Body of pancreas (tissue), 4 donors: Measurements from ENCODE around the gene SRPK2.

Source experiments
- POLR2A ChIP-seq, 3 donors: fragments of 450-650 bp; IDR thresholded peaks; one replicate each; pipeline ENCODE4 v1.6.1; 2016; ENCODE audit warnings: antibody characterized with exemption in 3 of 3, mild to moderate bottlenecking in 2 of 3
- TF ChIP-seq, protein P1 (sequence below), 7 experiments: fragments of 450-650 bp in 4 of 7; fragments of 200-600 bp in 3 of 7; sonication (generic) in 3 of 7; IDR thresholded peaks; one replicate each; pipeline ENCODE4 v1.5.1; 2016 to 2019; ENCODE audit warnings: antibody characterized with exemption in 7 of 7

DNA sequence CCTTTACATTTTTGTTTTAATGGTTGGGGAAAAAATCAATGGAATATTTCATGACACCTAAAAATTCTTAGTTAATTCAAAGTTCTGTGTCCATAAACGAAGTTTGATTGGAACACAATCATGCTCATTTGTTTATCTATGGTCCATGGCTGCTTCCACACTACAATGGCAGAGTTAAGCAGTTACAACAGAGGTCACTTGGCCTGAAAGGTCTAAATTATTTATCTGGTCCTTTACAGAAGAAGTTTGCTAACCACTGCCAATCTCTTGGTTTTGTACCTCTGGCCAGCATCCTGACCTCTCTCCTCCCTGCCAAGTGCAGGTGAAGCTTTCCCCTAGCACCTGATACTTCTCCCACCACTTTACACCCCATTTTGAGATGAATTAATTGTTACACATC, 61.5 kb downstream of the SRPK2 start:
- no peak for TF ChIP-seq POLR2A (IDR thresholded peaks at IDR 0.05)
- TF ChIP-seq, protein P1, sequence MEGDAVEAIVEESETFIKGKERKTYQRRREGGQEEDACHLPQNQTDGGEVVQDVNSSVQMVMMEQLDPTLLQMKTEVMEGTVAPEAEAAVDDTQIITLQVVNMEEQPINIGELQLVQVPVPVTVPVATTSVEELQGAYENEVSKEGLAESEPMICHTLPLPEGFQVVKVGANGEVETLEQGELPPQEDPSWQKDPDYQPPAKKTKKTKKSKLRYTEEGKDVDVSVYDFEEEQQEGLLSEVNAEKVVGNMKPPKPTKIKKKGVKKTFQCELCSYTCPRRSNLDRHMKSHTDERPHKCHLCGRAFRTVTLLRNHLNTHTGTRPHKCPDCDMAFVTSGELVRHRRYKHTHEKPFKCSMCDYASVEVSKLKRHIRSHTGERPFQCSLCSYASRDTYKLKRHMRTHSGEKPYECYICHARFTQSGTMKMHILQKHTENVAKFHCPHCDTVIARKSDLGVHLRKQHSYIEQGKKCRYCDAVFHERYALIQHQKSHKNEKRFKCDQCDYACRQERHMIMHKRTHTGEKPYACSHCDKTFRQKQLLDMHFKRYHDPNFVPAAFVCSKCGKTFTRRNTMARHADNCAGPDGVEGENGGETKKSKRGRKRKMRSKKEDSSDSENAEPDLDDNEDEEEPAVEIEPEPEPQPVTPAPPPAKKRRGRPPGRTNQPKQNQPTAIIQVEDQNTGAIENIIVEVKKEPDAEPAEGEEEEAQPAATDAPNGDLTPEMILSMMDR (IDR thresholded peaks at IDR 0.05), result no peak
